Kidney epithelial cell (primary cell): ENCODE measurements around the gene MAGED4B. TPM values are rescaled to one million over a fixed set of nuclear protein-coding genes. Genes with fewer than 3 reads are reported as not detected.

Experiments
- DNase-seq: peaks from one replicate; pipeline ENCODE4 v3.0.0-alpha.2; 2010; ENCODE audit warnings: low read depth
- H3K27me3 ChIP-seq: 2 replicates; pipeline ENCODE4 v1.6.0; 2011; ENCODE audit warnings: low read length; ENCODE audit not compliant: control insufficient read depth, insufficient read depth
- H3K36me3 ChIP-seq: 2 replicates; pipeline ENCODE4 v1.5.1; 2011; ENCODE audit warnings: low read length; ENCODE audit not compliant: control insufficient read depth, insufficient read depth
- H3K4me3 ChIP-seq: 2 replicates; pipeline ENCODE4 v1.5.1; 2011; ENCODE audit warnings: low read depth, mild to moderate bottlenecking, control low read depth, low read length
- total RNA-seq: library from RNA; depleted of rRNA; stranded (reverse); fragments of >200 nt; gene quantifications from 2 replicates; pipeline ENCODE4 v1.2.3, GENCODE V29; 2015
- TF ChIP-seq, protein P1 (sequence below): IDR thresholded peaks from 2 replicates; pipeline ENCODE4 v1.5.1; 2011; ENCODE audit warnings: mild to moderate bottlenecking, moderate library complexity, low read length, control low read depth, inconsistent platforms; ENCODE audit not compliant: insufficient read depth, poor library complexity, severe bottlenecking

The MAGED4B gene
- total RNA-seq, 1 donor from 2014 or later, result 52.5 TPM

DNA sequence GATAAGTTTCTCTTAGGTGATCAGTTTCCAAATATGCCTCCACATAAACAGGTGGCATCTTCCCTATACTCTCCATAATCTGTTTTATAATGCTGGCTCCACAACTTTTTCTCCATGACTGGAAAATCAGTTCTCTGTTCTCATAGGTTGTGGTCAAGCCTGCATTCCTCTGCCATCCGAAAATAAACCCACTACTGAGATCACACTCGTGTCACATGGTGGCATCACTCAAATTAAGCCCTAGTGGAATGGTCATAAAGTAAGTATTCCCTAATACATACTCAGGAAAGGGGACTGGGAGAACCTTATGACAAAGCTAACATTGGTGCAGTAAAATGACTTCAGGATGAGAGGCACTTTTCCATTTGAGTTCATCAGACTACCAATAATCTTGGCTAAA, 37.6 kb downstream of the MAGED4B start:
- no peak overlapping the region for H3K4me3 ChIP-seq
- TF ChIP-seq, protein P1, sequence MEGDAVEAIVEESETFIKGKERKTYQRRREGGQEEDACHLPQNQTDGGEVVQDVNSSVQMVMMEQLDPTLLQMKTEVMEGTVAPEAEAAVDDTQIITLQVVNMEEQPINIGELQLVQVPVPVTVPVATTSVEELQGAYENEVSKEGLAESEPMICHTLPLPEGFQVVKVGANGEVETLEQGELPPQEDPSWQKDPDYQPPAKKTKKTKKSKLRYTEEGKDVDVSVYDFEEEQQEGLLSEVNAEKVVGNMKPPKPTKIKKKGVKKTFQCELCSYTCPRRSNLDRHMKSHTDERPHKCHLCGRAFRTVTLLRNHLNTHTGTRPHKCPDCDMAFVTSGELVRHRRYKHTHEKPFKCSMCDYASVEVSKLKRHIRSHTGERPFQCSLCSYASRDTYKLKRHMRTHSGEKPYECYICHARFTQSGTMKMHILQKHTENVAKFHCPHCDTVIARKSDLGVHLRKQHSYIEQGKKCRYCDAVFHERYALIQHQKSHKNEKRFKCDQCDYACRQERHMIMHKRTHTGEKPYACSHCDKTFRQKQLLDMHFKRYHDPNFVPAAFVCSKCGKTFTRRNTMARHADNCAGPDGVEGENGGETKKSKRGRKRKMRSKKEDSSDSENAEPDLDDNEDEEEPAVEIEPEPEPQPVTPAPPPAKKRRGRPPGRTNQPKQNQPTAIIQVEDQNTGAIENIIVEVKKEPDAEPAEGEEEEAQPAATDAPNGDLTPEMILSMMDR, result no peak
- no peak for DNase-seq
- H3K27me3 ChIP-seq, result no peaks in the 10 kb centered on the region
- no peaks in the 10 kb centered on the region for H3K36me3 ChIP-seq

DNA sequence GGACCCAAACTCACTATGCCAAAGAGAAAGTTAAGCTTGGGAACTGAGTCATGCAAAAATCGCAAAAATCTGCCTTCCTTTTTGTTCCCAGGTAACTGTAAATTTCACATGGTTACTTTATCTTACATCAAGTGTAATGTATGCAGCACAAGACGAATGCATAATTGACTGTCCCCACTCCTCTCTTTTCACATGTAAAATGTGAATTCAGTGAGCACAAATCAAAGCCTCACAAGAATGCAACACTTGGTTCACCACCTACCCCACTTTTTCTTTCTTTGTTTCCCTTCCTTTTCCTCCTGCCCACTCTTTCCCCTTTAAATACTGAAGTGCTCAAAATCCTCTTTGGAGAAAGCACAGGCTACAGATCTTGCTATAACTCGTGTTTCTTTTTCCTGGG, 53.2 kb downstream of the MAGED4B start:
- Histone ChIP-seq H3K27me3 (no peaks in the 10 kb centered on the region), H3K36me3 (no peaks in the 10 kb centered on the region), H3K4me3 (no peak overlapping the region)
- TF ChIP-seq, protein P1, result no peak
- DNase-seq, result no peak

Other genes with a start within 250 kb of the MAGED4B start
- 71.8 and 79.9 TPM in 2 replicates for gene MAGED1, start 175.6 kb downstream of the MAGED4B start, total RNA-seq
- 20.7 and 32.5 TPM in 2 replicates for gene MAGED4, start 115.7 kb upstream of the MAGED4B start, total RNA-seq